Stomach (tissue), 9 donors: ENCODE data around the gene C1orf198. TPM values are rescaled to one million over a fixed set of nuclear protein-coding genes. Genes with fewer than 3 reads are reported as not detected.

Source experiments
- DNase-seq, 2 donors: peaks; one replicate each; pipeline versions ENCODE4 v3.0.0 to v3.0.0-alpha.2; 2013 to 2019
- H3K27ac ChIP-seq, 5 donors: fragments of 200-600 bp in 4 of 5; sonication (generic) in 4 of 5; one replicate each; pipeline ENCODE4 v1.5.1; 2013 to 2019; ENCODE audit warnings: mild to moderate bottlenecking in 1 of 5, moderate library complexity in 1 of 5
- H3K27me3 ChIP-seq, 3 donors: fragments of 200-600 bp; sonication (generic); one replicate each; pipeline ENCODE4 v1.5.1; 2017 to 2019; ENCODE audit warnings: mixed run types in 1 of 3
- H3K36me3 ChIP-seq, 4 donors: fragments of 200-600 bp; sonication (generic); 1 replicate in 3 of 4; 2 replicates in 1 of 4; pipeline ENCODE4 v1.5.1; 2016 to 2019
- H3K4me1 ChIP-seq, 4 donors: fragments of 200-600 bp; sonication (generic); one replicate each; pipeline ENCODE4 v1.5.1; 2016 to 2019
- H3K4me3 ChIP-seq, 4 donors: fragments of 200-600 bp; sonication (generic) in 3 of 4; one replicate each; pipeline ENCODE4 v1.5.1; 2016 to 2019; ENCODE audit warnings: mild to moderate bottlenecking in 1 of 4
- H3K9me3 ChIP-seq, 4 donors: fragments of 200-600 bp; sonication (generic); one replicate each; pipeline ENCODE4 v1.5.1; 2016 to 2019
- CTCF ChIP-seq, 7 experiments: fragments of 450-650 bp in 4 of 7; fragments of 200-600 bp in 3 of 7; sonication (generic) in 3 of 7; IDR thresholded peaks; one replicate each; pipeline ENCODE4 v1.5.1; 2016 to 2019; ENCODE audit warnings: antibody characterized with exemption in 7 of 7, control low read depth in 2 of 7, mild to moderate bottlenecking in 1 of 7
- EP300 ChIP-seq: sonication (generic); formaldehyde crosslinking; IDR thresholded peaks from one replicate; pipeline ENCODE4 v1.6.1; 2017; ENCODE audit warnings: antibody characterized with exemption
- POLR2A ChIP-seq, 4 donors: fragments of 450-650 bp; IDR thresholded peaks; one replicate each; pipeline ENCODE4 v1.6.1; 2016; ENCODE audit warnings: antibody characterized with exemption in 4 of 4, control low read depth in 2 of 4, mild to moderate bottlenecking in 1 of 4, moderate library complexity in 1 of 4
- POLR2AphosphoS5 ChIP-seq, 3 donors: sonication (generic); formaldehyde crosslinking; IDR thresholded peaks; one replicate each; pipeline ENCODE4 v1.6.1; 2016; ENCODE audit warnings: antibody characterized with exemption in 3 of 3
- WGBS, 5 donors: extraction: QIAGEN DNeasy Blood & Tissue Kit in 3 of 5; methylation state at CpG; one replicate each; pipeline versions ENCODE4 v1.1.5 to v1.1.7; 2013 to 2018; 5-methylcytosine and 5-hydroxymethylcytosine counted together
- intact Hi-C: fragments of 100-400 bp; cut with DNase I; formaldehyde crosslinking; loops from one replicate; pipeline ENCODE4 v1.15.1; 2023; ENCODE audit warnings: low total_unique reads
- polyA plus RNA-seq, 3 donors: library from polyadenylated mRNA; stranded (reverse); fragments of 200-250 nt; gene quantifications; one replicate each; pipeline ENCODE4 v1.2.3, GENCODE V29; 2013
- total RNA-seq, 5 donors: library from RNA; depleted of rRNA; stranded (reverse); fragments of >200 nt; gene quantifications; one replicate each; pipeline versions ENCODE4 v1.1.0 to v1.2.3, GENCODE V29; 2014 to 2016
- donor health status: healthy with polysubstance abuse.
- donor health status: Bipolar disorder and iron deficiency.
- donor health status: healthy.

The C1orf198 gene
- total and polyA plus RNA-seq, 8 donors, result 11.3 to 69.3 (median 32.4) TPM

- intact Hi-C loops, result loop anchor here (5.0 to 10.0 kb wide), 2 partner anchors 122 to 296 kb away; no protein-coding TSS in a partner anchor
- no peak for DNase-seq
- Histone ChIP-seq H3K36me3 (peaks cover 0 to 82% (median 70%) of the 10 kb centered on the region in 4 donors), H3K4me3 (no peak overlapping the region), H3K27ac (no peak overlapping the region), H3K9me3 (no peaks in the 10 kb centered on the region), H3K27me3 (no peaks in the 10 kb centered on the region), H3K4me1 (peaks cover 0 to 7% (median 0%) of the 10 kb centered on the region in 4 donors)
- TF ChIP-seq POLR2A (IDR thresholded peaks at IDR 0.05), result no peak
- no peak for TF ChIP-seq CTCF (IDR thresholded peaks at IDR 0.05)
- TF ChIP-seq EP300, result no peak
- TF ChIP-seq POLR2AphosphoS5 (IDR thresholded peaks at IDR 0.05), result no peak
- 78 to 87% (median 85%) methylated on average over 8 of the region's 8 CpGs for WGBS, 5 donors
Observed at GRCh38 chr1:230916587-230917283, 48.4 kb upstream of the C1orf198 start.

GRCh38 chr1:230915078-230915477 is 46.8 kb upstream of the C1orf198 start:
- no peak overlapping the region for H3K27ac ChIP-seq
- intact Hi-C loops, result loop anchor here (5.0 to 10.0 kb wide), 2 partner anchors 120 to 297 kb away; no protein-coding TSS in a partner anchor
- H3K27me3 ChIP-seq, result no peaks in the 10 kb centered on the region

GRCh38 chr1:230913496-230913895 is 45.2 kb upstream of the C1orf198 start:
- TF ChIP-seq EP300 (no peak), POLR2A (IDR thresholded peaks at IDR 0.05) (no peak), CTCF (IDR thresholded peaks at IDR 0.05) (no peak), POLR2AphosphoS5 (IDR thresholded peaks at IDR 0.05) (no peak)
- H3K4me3 ChIP-seq, result no peak overlapping the region
- no peaks in the 10 kb centered on the region for H3K9me3 ChIP-seq
- H3K27me3 ChIP-seq, result no peaks in the 10 kb centered on the region
- peaks cover 0 to 28% (median 0%) of the 10 kb centered on the region in 4 donors for H3K4me1 ChIP-seq
- no peak overlapping the region for H3K27ac ChIP-seq
- intact Hi-C loops, result loop anchor here (10.0 kb wide), 1 partner anchor 119 kb away; no protein-coding TSS in a partner anchor
- DNase-seq, result no peak
- H3K36me3 ChIP-seq, result peaks cover 0 to 82% (median 67%) of the 10 kb centered on the region in 4 donors
- 81 to 91% (median 88%) methylated on average over 2 of the region's 2 CpGs for WGBS, 5 donors

More at GRCh38 chr1:230915078-230915477, 46.8 kb upstream of the C1orf198 start:
- H3K36me3 ChIP-seq, result peaks cover 0 to 82% (median 68%) of the 10 kb centered on the region in 4 donors
- peaks cover 0 to 20% (median 0%) of the 10 kb centered on the region in 4 donors for H3K4me1 ChIP-seq
- TF ChIP-seq EP300, result no peak
- no peak for TF ChIP-seq CTCF (IDR thresholded peaks at IDR 0.05)
- TF ChIP-seq POLR2A (IDR thresholded peaks at IDR 0.05), result no peak
- no peak for TF ChIP-seq POLR2AphosphoS5 (IDR thresholded peaks at IDR 0.05)
- no peak for DNase-seq
- H3K4me3 ChIP-seq, result no peak overlapping the region
- no peaks in the 10 kb centered on the region for H3K9me3 ChIP-seq

- peaks cover 4 to 96% (median 83%) of the 10 kb centered on the region in 4 donors for H3K36me3 ChIP-seq
- peak overlapping the region in 3 of 5 donors; percentile 25 to 70 (median 28) for H3K27ac ChIP-seq
- no peak overlapping the region for H3K4me3 ChIP-seq
- no peaks in the 10 kb centered on the region for H3K27me3 ChIP-seq
- DNase-seq, result no peak
- no peak for TF ChIP-seq POLR2AphosphoS5 (IDR thresholded peaks at IDR 0.05)
- no peak for TF ChIP-seq CTCF (IDR thresholded peaks at IDR 0.05)
- TF ChIP-seq EP300, result no peak
- intact Hi-C loops, result loop anchor here (10.0 kb wide), 1 partner anchor 116 kb away; no protein-coding TSS in a partner anchor
- no peaks in the 10 kb centered on the region for H3K9me3 ChIP-seq
- peaks cover 0 to 37% (median 7%) of the 10 kb centered on the region in 4 donors for H3K4me1 ChIP-seq
Observed at GRCh38 chr1:230910755-230911117, 42.4 kb upstream of the C1orf198 start.
